HCT116 (cell line): ENCODE measurements around the gene ATRN. TPM values are rescaled to one million over a fixed set of nuclear protein-coding genes. Genes with fewer than 3 reads are reported as not detected.

Experiments used
- ATAC-seq: fragments of 200-7000 bp; cut with Tn5 transposase; 2 replicates; pipeline ENCODE4 v1.9.1; 2020; ENCODE audit warnings: mild to moderate bottlenecking, moderate library complexity
- BruUV-seq: library from RNA; stranded (reverse); fragments of 400-500 nt; replicated peaks from 2 replicates; lab custom pipeline; 2021; lab: Mats Ljungman, UMichigan
- CTCF ChIA-PET: fragments of 300-600 bp; sonication (Branson Sonifier 250); formaldehyde crosslinking; loops from one replicate; lab custom pipeline; 2021; ENCODE audit warnings: antibody characterized with exemption; lab: Charles Lee
- POLR2A ChIA-PET: fragments of 300-600, 350-600 bp; sonication (Branson Sonifier 250); formaldehyde crosslinking; loops from one replicate; lab custom pipeline; 2021; ENCODE audit warnings: antibody characterized with exemption; lab: Charles Lee
- RAD21 ChIA-PET, 2 experiments: fragments of 300-600 bp; sonication (Branson Sonifier 250); formaldehyde crosslinking; loops; one replicate each; lab custom pipeline; 2023; ENCODE audit warnings: low total read pairs in 2 of 2; ENCODE audit not compliant: uncharacterized antibody in 2 of 2, unreplicated experiment in 2 of 2, low non-redundant PET in 1 of 2; lab: Charles Lee
- DNase-seq: peaks from one replicate; pipeline ENCODE4 v3.0.0-alpha.2; 2010; ENCODE audit warnings: low read depth, low spot score
- H2AFZ ChIP-seq: fragments of 200-600 bp; shearing (Covaris generic), sonication (generic); 2 replicates; pipeline ENCODE4 v1.6.1; 2017; ENCODE audit warnings: low read depth, mixed run types, mixed read lengths, antibody characterized with exemption, low read length; ENCODE audit not compliant: poor library complexity, severe bottlenecking
- H3K27ac ChIP-seq: 2 replicates; pipeline ENCODE4 v1.5.1; 2012; ENCODE audit warnings: low read depth, low read length
- H3K27me3 ChIP-seq: fragments of 200-600 bp; sonication (generic); 2 replicates; pipeline ENCODE4 v1.6.1; 2016; ENCODE audit warnings: mixed run types, low read length, mixed read lengths; ENCODE audit not compliant: insufficient read depth
- H3K36me3 ChIP-seq, 2 experiments: fragments of 200-500 bp in 1 of 2; fragments of 200-600 bp in 1 of 2; sonication (Bioruptor generic) in 1 of 2; sonication (generic) in 1 of 2; 2 replicates each; pipeline versions ENCODE4 v1.5.1 to v1.6.1; 2014 to 2016; ENCODE audit warnings: low read length in 2 of 2, inconsistent platforms in 1 of 2, mixed read lengths in 1 of 2, mixed run types in 1 of 2; ENCODE audit not compliant: insufficient read depth in 2 of 2, control insufficient read depth in 1 of 2
- H3K4me1 ChIP-seq, 2 experiments: fragments of 200-600 bp in 1 of 2; sonication (generic) in 1 of 2; 2 replicates each; pipeline versions ENCODE4 v1.5.1 to v1.6.1; 2012 to 2017; ENCODE audit warnings: low read length in 2 of 2, inconsistent platforms in 1 of 2, mild to moderate bottlenecking in 1 of 2, mixed read lengths in 1 of 2, mixed run types in 1 of 2, moderate library complexity in 1 of 2; ENCODE audit not compliant: insufficient read depth in 2 of 2, control insufficient read depth in 1 of 2
- H3K4me2 ChIP-seq: fragments of 200-600 bp; sonication (generic); 2 replicates; pipeline ENCODE4 v1.6.1; 2017; ENCODE audit warnings: mixed run types, low read length, mixed read lengths
- H3K4me3 ChIP-seq, 2 experiments: fragments of 200-600 bp in 1 of 2; sonication (generic) in 1 of 2; replicated peaks in 1 of 2; 2 replicates each; pipeline ENCODE4 v1.5.1; 2011 to 2016; ENCODE audit warnings: low read length in 2 of 2, control low read depth in 1 of 2, low read depth in 1 of 2, mild to moderate bottlenecking in 1 of 2, mixed read lengths in 1 of 2, mixed run types in 1 of 2
- H3K79me2 ChIP-seq: fragments of 200-600 bp; sonication (generic); 2 replicates; pipeline ENCODE4 v1.6.1; 2017; ENCODE audit warnings: mild to moderate bottlenecking, mixed run types, low read length, moderate library complexity, mixed read lengths; ENCODE audit not compliant: insufficient read depth
- H3K9ac ChIP-seq: fragments of 200-600 bp; sonication (generic); 2 replicates; pipeline ENCODE4 v1.6.1; 2016; ENCODE audit warnings: low read length, mixed read lengths
- H3K9me2 ChIP-seq: fragments of 200-600 bp; sonication (generic), shearing (Covaris generic); 2 replicates; pipeline ENCODE4 v1.6.1; 2017; ENCODE audit warnings: mixed run types, mild to moderate bottlenecking, moderate library complexity; ENCODE audit not compliant: insufficient read depth
- H3K9me3 ChIP-seq, 2 experiments: fragments of 200-500 bp in 1 of 2; fragments of 200-600 bp in 1 of 2; sonication (Bioruptor generic) in 1 of 2; sonication (generic) in 1 of 2; 2 replicates each; pipeline ENCODE4 v1.6.1; 2014 to 2017; ENCODE audit warnings: low read length in 2 of 2, mixed read lengths in 2 of 2, inconsistent platforms in 1 of 2, low read depth in 1 of 2, mild to moderate bottlenecking in 1 of 2, mixed run types in 1 of 2, moderate library complexity in 1 of 2; ENCODE audit not compliant: control insufficient read depth in 1 of 2, insufficient read depth in 1 of 2
- H4K20me1 ChIP-seq: fragments of 200-600 bp; sonication (generic), shearing (Covaris generic); 2 replicates; pipeline ENCODE4 v1.6.1; 2017; ENCODE audit warnings: mixed run types, mild to moderate bottlenecking, moderate library complexity; ENCODE audit not compliant: insufficient read depth
- EZH2 ChIP-seq: fragments of 200-600 bp; sonication (generic); IDR thresholded peaks from 2 replicates; pipeline ENCODE4 v1.6.1; 2017; ENCODE audit warnings: antibody characterized with exemption, mixed run types
- EZH2phosphoT487 ChIP-seq: fragments of 200-600 bp; IDR thresholded peaks from 2 replicates; pipeline ENCODE4 v1.6.1; 2018; ENCODE audit warnings: antibody characterized with exemption, borderline replicate concordance
- JUND ChIP-seq: IDR thresholded peaks from 2 replicates; pipeline ENCODE4 v1.6.1; 2012
- POLR2AphosphoS5 ChIP-seq: IDR thresholded peaks from 2 replicates; pipeline ENCODE4 v1.6.1; 2011; ENCODE audit warnings: mild to moderate bottlenecking, low read depth, low read length, moderate library complexity
- RAD21 ChIP-seq: IDR thresholded peaks from 2 replicates; pipeline ENCODE4 v1.6.1; 2012; ENCODE audit warnings: low read depth, mild to moderate bottlenecking
- SIN3A ChIP-seq: IDR thresholded peaks from 2 replicates; pipeline ENCODE4 v1.6.1; 2012; ENCODE audit warnings: low read depth
- SRF ChIP-seq: IDR thresholded peaks from 2 replicates; pipeline ENCODE4 v1.6.1; 2012; ENCODE audit warnings: low read depth
- TCF7L2 ChIP-seq: IDR thresholded peaks from 2 replicates; pipeline ENCODE4 v1.7.0; 2011; ENCODE audit warnings: borderline replicate concordance, inconsistent platforms; ENCODE audit not compliant: insufficient read depth, insufficient read length; ENCODE audit errors: extremely low read depth
- YY1 ChIP-seq: IDR thresholded peaks from 2 replicates; pipeline ENCODE4 v1.6.1; 2011; ENCODE audit warnings: low read length, low read depth, moderate library complexity, mild to moderate bottlenecking; ENCODE audit not compliant: insufficient replicate concordance; ENCODE audit errors: extremely low read depth
- ZBTB33 ChIP-seq: IDR thresholded peaks from 2 replicates; pipeline ENCODE4 v1.6.1; 2011; ENCODE audit warnings: mild to moderate bottlenecking, low read length, moderate library complexity; ENCODE audit not compliant: insufficient replicate concordance; ENCODE audit errors: extremely low read depth
- ZNF274 ChIP-seq: fragments of 200-500 bp; sonication (Bioruptor generic); IDR thresholded peaks from 2 replicates; pipeline ENCODE4 v1.6.1; 2014; ENCODE audit warnings: mild to moderate bottlenecking, low read depth, low read length, inconsistent platforms
- intact Hi-C: fragments of 100-400 bp; cut with micrococcal nuclease; formaldehyde crosslinking; loops from 2 replicates; pipeline ENCODE4 v1.10.0; 2022
- total RNA-seq: library from RNA; stranded (reverse); gene quantifications from one replicate; pipeline ENCODE4 v1.2.1, GENCODE V29; 2021; ENCODE audit not compliant: unreplicated experiment
- TF ChIP-seq, protein P1 (sequence below): IDR thresholded peaks from 2 replicates; pipeline ENCODE4 v1.6.1; 2012; ENCODE audit warnings: low read depth

Gene ATRN
- total RNA-seq, 1 experiment from 2014 or later: 24.4 TPM

- POLR2A ChIA-PET: no interaction called here
- Histone ChIP-seq H3K9me3 (no peaks in the 10 kb centered on the region), H3K4me2 (no peak overlapping the region), H3K27ac (no peak overlapping the region), H3K79me2 (no peaks in the 10 kb centered on the region), H3K4me3 (no peak overlapping the region), H3K9ac (no peak overlapping the region)
- no TSS peak for BruUV-seq
- no peak for DNase-seq
- intact Hi-C loops: no loop called here
- no peak for TF ChIP-seq TCF7L2
- TF ChIP-seq YY1: no peak
- no peak for TF ChIP-seq EZH2phosphoT487
- no peak for TF ChIP-seq JUND
- TF ChIP-seq EZH2: no peak
- TF ChIP-seq, all 23 proteins: peak for 0
- ChIA-PET CTCF (no interaction called here), RAD21 (no interaction called here)
- no peaks in the 10 kb centered on the region for H4K20me1 ChIP-seq
- H2AFZ ChIP-seq: no peak overlapping the region
- H3K36me3 ChIP-seq: no peaks in the 10 kb centered on the region
- no peaks in the 10 kb centered on the region for H3K9me2 ChIP-seq
- no peaks in the 10 kb centered on the region for H3K4me1 ChIP-seq
- no peaks in the 10 kb centered on the region for H3K27me3 ChIP-seq
- no peak for ATAC-seq
These were observed 182.1 kb downstream of the ATRN start for GRCh38 chr20:3652676-3653596.

GRCh38 chr20:3653921-3654320 lies 183.1 kb downstream of the ATRN start:
- H3K9ac ChIP-seq: no peak overlapping the region
- no peaks in the 10 kb centered on the region for H3K36me3 ChIP-seq
- H3K4me2 ChIP-seq: no peak overlapping the region
- no peaks in the 10 kb centered on the region for H3K9me2 ChIP-seq
- no peaks in the 10 kb centered on the region for H3K27me3 ChIP-seq
- H3K27ac ChIP-seq: no peak overlapping the region
- no TSS peak for BruUV-seq
- intact Hi-C loops: no loop called here
- H3K79me2 ChIP-seq: no peaks in the 10 kb centered on the region
- H3K4me3 ChIP-seq: no peak overlapping the region
- H3K4me1 ChIP-seq: no peaks in the 10 kb centered on the region
- H4K20me1 ChIP-seq: no peaks in the 10 kb centered on the region
- POLR2A ChIA-PET: no interaction called here
- DNase-seq (no peak), ATAC-seq (no peak)
- H2AFZ ChIP-seq: no peak overlapping the region
- RAD21 ChIA-PET: no interaction called here
- H3K9me3 ChIP-seq: no peaks in the 10 kb centered on the region
- CTCF ChIA-PET: no interaction called here
- no peak for TF ChIP-seq YY1
- TF ChIP-seq SIN3A: no peak
- no peak for TF ChIP-seq SRF
- TF ChIP-seq TCF7L2: no peak
- no peak for TF ChIP-seq ZNF274
- TF ChIP-seq ZBTB33: no peak
- no peak for TF ChIP-seq POLR2AphosphoS5
- no peak for TF ChIP-seq RAD21
- no peak for TF ChIP-seq JUND
- TF ChIP-seq, protein P1, sequence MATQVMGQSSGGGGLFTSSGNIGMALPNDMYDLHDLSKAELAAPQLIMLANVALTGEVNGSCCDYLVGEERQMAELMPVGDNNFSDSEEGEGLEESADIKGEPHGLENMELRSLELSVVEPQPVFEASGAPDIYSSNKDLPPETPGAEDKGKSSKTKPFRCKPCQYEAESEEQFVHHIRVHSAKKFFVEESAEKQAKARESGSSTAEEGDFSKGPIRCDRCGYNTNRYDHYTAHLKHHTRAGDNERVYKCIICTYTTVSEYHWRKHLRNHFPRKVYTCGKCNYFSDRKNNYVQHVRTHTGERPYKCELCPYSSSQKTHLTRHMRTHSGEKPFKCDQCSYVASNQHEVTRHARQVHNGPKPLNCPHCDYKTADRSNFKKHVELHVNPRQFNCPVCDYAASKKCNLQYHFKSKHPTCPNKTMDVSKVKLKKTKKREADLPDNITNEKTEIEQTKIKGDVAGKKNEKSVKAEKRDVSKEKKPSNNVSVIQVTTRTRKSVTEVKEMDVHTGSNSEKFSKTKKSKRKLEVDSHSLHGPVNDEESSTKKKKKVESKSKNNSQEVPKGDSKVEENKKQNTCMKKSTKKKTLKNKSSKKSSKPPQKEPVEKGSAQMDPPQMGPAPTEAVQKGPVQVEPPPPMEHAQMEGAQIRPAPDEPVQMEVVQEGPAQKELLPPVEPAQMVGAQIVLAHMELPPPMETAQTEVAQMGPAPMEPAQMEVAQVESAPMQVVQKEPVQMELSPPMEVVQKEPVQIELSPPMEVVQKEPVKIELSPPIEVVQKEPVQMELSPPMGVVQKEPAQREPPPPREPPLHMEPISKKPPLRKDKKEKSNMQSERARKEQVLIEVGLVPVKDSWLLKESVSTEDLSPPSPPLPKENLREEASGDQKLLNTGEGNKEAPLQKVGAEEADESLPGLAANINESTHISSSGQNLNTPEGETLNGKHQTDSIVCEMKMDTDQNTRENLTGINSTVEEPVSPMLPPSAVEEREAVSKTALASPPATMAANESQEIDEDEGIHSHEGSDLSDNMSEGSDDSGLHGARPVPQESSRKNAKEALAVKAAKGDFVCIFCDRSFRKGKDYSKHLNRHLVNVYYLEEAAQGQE: no peak
